ENCODE measurements around the gene HVCN1. TPM values are rescaled to one million over a fixed set of nuclear protein-coding genes. Genes with fewer than 3 reads are reported as not detected.
"Not testable (repeated sequence)": the region's sequence is repeated elsewhere in the genome, so short reads cannot be mapped to it uniquely, and the experiment has no call there.

Gene HVCN1
- total RNA-seq, result 10 to 100 TPM; 12.5 to 18.4 (median 18.0) TPM
- 140 TPM for total RNA-seq (2013)

GRCh38 chr12:110688446-110689280, at the start of gene HVCN1:
TSS of gene HVCN1 (minus strand) at chr12:110689115. CDS start at chr12:110683245, 5,870 bp downstream.
- intact Hi-C loops (cut with micrococcal nuclease), result loop anchor here (1.0 kb wide), 2 partner anchors 10 to 27 kb away; no protein-coding TSS in a partner anchor
- Histone ChIP-seq H3K27ac (ENCODE audit: low read length) (peak within 1 kb of the TSS; percentile 75), H3K36me3 (ENCODE audit: control insufficient read depth, insufficient read depth, low read length) (no peaks in the 10 kb centered on the region), H3K27me3 (ENCODE audit: control insufficient read depth, insufficient read depth, low read length) (no peaks in the 10 kb centered on the region), H3K9me3 (ENCODE audit: control insufficient read depth, insufficient read depth, low read length) (no peaks in the 10 kb centered on the region), H3K4me3 (ENCODE audit: low read length) (peak within 1 kb of the TSS; percentile 77), H3K4me1 (ENCODE audit: control insufficient read depth, insufficient read depth, low read length) (peaks cover 59% of the 10 kb centered on the region)
- peaks cover 41 to 61% of the 10 kb centered on the region in 2 donors for H3K4me1 Mint-ChIP-seq
- DNase-seq (peak in 1 of 2 donors; percentile 59), ATAC-seq (peak; percentile 73 to 77 (median 73))
- no peaks in the 10 kb centered on the region for H3K27me3 Mint-ChIP-seq (ENCODE audit: low read depth in 2 of 2)
- no peaks in the 10 kb centered on the region for H3K36me3 Mint-ChIP-seq
- no peak for TF ChIP-seq CTCF (IDR thresholded peaks at IDR 0.05)
- no peaks in the 10 kb centered on the region for H3K9me3 Mint-ChIP-seq
- WGBS (ENCODE audit: insufficient coverage), result 6% methylated on average over 61 of the region's 64 CpGs
- H3K4me3 Mint-ChIP-seq, result peak within 1 kb of the TSS; percentile 91
- peak within 1 kb of the TSS; percentile 81 to 92 for H3K27ac Mint-ChIP-seq

- H3K36me3 ChIP-seq (ENCODE audit: control insufficient read depth, insufficient read depth, low read length), result peaks cover 8% of the 10 kb centered on the region
- no peak overlapping the region for H3K4me3 ChIP-seq (ENCODE audit: low read length)
- H3K27me3 ChIP-seq (ENCODE audit: control insufficient read depth, insufficient read depth, low read length), result no peaks in the 10 kb centered on the region
- peaks cover 62 to 67% of the 10 kb centered on the region in 2 donors for H3K4me1 Mint-ChIP-seq
- 51% methylated on average over 3 of the region's 3 CpGs for WGBS (ENCODE audit: insufficient coverage)
- H3K36me3 Mint-ChIP-seq, result peaks cover 7% of the 10 kb centered on the region
- peaks cover 21% of the 10 kb centered on the region for H3K4me1 ChIP-seq (ENCODE audit: control insufficient read depth, insufficient read depth, low read length)
- intact Hi-C loops (cut with micrococcal nuclease), result no loop called here
- no peaks in the 10 kb centered on the region for H3K9me3 ChIP-seq (ENCODE audit: control insufficient read depth, insufficient read depth, low read length)
- H3K9me3 Mint-ChIP-seq, result no peaks in the 10 kb centered on the region
- peak overlapping the region; percentile 61 for H3K4me3 Mint-ChIP-seq
- H3K27ac ChIP-seq (ENCODE audit: low read length), result no peak overlapping the region
- no peaks in the 10 kb centered on the region for H3K27me3 Mint-ChIP-seq (ENCODE audit: low read depth in 2 of 2)
- peak overlapping the region; percentile 76 to 78 for H3K27ac Mint-ChIP-seq
- peak in 1 of 2 donors; percentile 23 for DNase-seq
- no peak for ATAC-seq
- no peak for TF ChIP-seq CTCF (IDR thresholded peaks at IDR 0.05)
Observed at GRCh38 chr12:110737532-110737931, 48.6 kb upstream of the HVCN1 start.

- H3K4me1 Mint-ChIP-seq, result peaks cover 66 to 71% of the 10 kb centered on the region in 2 donors
- ATAC-seq; H3K36me3 Mint-ChIP-seq; H3K27me3 Mint-ChIP-seq (ENCODE audit: low read depth in 2 of 2); H3K36me3 ChIP-seq (ENCODE audit: control insufficient read depth, insufficient read depth, low read length); intact Hi-C loops (cut with micrococcal nuclease); H3K27ac ChIP-seq (ENCODE audit: low read length); DNase-seq; H3K9me3 ChIP-seq (ENCODE audit: control insufficient read depth, insufficient read depth, low read length); H3K9me3 Mint-ChIP-seq; H3K4me3 ChIP-seq (ENCODE audit: low read length); H3K27me3 ChIP-seq (ENCODE audit: control insufficient read depth, insufficient read depth, low read length): not testable (repeated sequence)
- H3K27ac Mint-ChIP-seq, result peak overlapping the region; percentile 76 to 78
- H3K4me3 Mint-ChIP-seq, result peak overlapping the region; percentile 17
- WGBS (ENCODE audit: insufficient coverage), result 53% methylated on average over 5 of the region's 5 CpGs
- H3K4me1 ChIP-seq (ENCODE audit: control insufficient read depth, insufficient read depth, low read length), result peaks cover 21% of the 10 kb centered on the region
Observed at GRCh38 chr12:110737016-110737415, 48.1 kb upstream of the HVCN1 start.

GRCh38 chr12:110733900-110734299, 45.0 kb upstream of the HVCN1 start:
- Mint-ChIP-seq H3K4me1 (peaks cover 48 to 57% of the 10 kb centered on the region in 2 donors), H3K9me3 (no peaks in the 10 kb centered on the region), H3K27me3 (ENCODE audit: low read depth in 2 of 2) (no peaks in the 10 kb centered on the region), H3K36me3 (peaks cover 7% of the 10 kb centered on the region), H3K4me3 (peak overlapping the region; percentile 17), H3K27ac (peak overlapping the region; percentile 72 to 73)
- intact Hi-C loops (cut with micrococcal nuclease), result no loop called here
- no peak for TF ChIP-seq CTCF (IDR thresholded peaks at IDR 0.05)
- no peaks in the 10 kb centered on the region for H3K27me3 ChIP-seq (ENCODE audit: control insufficient read depth, insufficient read depth, low read length)
- peaks cover 36% of the 10 kb centered on the region for H3K36me3 ChIP-seq (ENCODE audit: control insufficient read depth, insufficient read depth, low read length)
- H3K27ac ChIP-seq (ENCODE audit: low read length), result no peak overlapping the region
- ATAC-seq (no peak), DNase-seq (no peak)
- H3K4me3 ChIP-seq (ENCODE audit: low read length), result no peak overlapping the region
- 76% methylated on average over 1 of the region's 1 CpG for WGBS (ENCODE audit: insufficient coverage)
- H3K4me1 ChIP-seq (ENCODE audit: control insufficient read depth, insufficient read depth, low read length), result peaks cover 18% of the 10 kb centered on the region
- no peaks in the 10 kb centered on the region for H3K9me3 ChIP-seq (ENCODE audit: control insufficient read depth, insufficient read depth, low read length)
